Activated gamma-delta T cell treated with anti-CD3 and anti-CD28 coated beads, Interleukin-2, amount 50 U/mL, for 16 hours (primary cell): Measurements from ENCODE around the gene STXBP2.

Experiments used
- DNase-seq: peaks from one replicate; pipeline ENCODE4 v3.0.0-alpha.2; 2020; ENCODE audit warnings: low read depth

The STXBP2 gene

DNA sequence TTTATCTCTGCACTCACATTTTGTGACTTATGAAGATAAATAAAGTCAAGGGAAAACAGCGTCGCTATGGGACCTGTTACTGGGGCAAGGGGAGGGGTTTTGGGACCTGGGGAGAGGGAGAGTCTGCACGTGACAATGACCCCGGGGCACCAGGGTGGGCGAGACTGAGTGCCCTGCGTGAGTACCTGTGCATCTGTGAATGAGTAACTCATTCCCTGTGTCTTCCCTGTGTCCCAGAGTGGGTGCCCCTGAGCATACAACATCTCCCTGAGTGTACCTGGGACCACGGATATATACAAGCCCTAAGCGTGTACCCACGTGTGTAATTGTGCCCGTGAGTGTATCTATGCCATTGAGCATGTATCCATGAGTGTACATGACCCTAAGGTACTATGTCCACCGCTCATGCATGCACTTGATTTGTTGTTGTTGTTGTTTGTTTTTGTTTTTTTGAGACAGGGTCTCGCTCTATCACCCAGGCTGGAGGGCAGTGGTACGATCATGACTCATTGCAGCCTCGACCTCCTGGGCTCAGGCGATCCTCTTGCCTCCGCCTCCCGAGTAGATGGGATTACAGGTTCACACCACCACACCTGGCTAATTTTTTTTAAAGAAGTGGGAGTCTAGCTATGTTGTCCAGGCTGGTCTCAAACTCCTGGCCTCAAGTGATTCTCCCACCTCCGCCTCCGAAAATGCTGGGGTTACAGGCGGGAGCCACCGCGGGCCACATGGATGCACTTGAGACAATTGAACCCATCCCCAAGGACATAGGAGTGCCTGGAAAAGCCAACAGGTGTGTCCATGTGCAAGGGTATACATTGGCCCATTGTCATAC, 43.1 kb downstream of the STXBP2 start:
- no peak for DNase-seq

DNA sequence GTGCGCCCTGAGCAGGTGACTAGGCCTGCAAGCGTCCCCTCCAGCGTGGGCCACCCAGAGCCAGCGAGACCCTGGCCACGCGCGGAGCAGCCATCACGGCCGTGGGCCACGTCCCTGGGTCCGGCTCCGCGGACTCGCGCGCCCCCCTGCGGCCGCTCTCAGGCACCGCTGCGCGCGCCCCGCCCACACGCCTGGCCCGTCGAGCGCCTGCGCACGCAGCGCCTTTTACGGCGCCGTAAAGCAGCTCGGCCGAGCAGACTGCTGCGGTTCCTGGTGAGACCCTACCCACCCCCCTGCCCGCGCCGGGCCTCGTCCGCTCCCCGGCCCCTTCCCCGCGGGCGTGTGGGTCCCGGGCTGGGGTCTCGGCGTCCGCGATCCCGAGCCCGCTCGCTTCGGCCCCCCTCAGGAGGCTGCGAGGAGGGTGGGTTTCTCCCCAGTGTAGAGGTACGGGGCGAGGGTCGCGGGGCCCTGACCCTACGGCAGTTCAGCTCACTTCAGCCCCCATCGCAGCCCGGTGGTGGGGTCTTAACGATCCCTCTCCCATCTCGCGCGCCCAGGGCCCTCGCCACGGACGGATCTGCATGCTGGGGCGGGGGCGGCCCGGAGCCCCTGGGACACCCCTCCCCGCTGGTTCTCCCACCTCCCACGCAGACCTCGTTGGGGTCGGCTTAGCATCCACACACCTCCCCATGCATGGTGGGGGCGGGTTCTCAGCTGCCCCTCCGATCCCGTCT, 43.9 kb downstream of the STXBP2 start, which contains the start of gene TRAPPC5:
Gene TRAPPC5, plus strand, starts transcription at position 228 of the 734 bp plus-strand sequence. CDS start 1,421 bp downstream, outside the sequence.
- peak; percentile 75 for DNase-seq

DNA sequence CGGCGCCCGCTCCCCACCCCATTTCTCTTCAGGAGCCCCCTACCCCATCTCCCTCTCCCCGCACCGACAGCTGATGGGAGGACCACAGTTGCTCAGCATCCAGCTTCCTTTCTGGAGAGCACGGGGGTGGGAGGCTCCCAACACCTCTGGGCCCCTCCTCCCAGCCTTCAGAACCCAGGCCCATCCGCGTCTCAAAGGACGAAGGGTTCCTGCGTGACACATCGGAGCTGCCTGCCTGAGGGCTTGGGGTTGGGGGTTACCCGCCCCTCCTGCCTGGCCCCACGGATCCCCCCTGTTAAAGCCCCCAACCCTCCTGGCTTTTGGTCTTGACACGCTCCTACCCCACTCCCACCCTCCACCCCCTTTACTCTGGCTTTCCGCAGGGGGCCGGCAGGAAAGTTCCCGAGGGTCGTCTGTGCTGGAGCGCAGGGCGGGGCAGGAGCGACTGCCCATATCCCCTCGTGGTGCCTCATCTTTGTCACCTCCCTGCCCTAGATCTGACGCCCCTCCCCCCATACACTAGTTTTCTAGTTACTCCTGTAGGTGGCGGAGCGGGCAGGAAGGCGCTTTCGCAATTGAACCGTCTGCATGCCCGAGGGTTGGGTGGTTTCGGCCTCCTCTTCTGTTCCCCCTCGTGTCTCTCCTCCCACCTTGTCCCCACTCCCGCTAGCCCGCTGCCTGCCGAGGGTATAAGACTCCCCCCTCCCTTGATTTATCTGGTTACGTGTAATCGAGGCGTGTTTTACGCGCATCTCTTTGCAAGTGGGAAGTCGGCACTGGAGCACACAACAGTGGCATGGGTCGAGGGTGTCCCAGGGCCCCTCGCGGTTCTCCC, 44.6 kb downstream of the STXBP2 start:
- DNase-seq = peak; percentile 82

DNA sequence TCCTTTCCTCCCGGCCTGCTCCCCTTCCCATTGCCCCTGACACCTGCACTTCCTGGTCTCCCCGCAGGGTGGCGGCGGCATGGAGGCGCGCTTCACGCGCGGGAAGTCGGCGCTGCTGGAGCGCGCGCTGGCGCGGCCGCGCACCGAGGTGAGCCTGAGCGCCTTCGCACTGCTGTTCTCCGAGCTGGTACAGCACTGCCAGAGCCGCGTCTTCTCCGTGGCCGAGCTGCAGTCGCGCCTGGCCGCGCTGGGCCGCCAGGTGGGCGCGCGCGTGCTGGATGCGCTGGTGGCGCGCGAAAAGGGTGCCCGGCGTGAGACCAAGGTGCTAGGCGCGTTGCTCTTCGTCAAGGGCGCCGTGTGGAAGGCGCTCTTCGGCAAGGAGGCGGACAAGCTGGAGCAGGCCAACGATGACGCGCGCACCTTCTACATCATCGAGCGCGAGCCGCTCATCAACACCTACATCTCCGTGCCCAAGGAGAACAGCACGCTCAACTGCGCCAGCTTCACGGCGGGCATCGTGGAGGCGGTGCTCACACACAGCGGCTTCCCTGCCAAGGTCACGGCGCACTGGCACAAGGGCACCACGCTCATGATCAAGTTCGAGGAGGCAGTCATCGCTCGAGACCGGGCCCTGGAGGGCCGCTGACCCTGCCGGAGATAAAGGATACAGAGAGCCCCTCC, 45.4 kb downstream of the STXBP2 start:
- no peak for DNase-seq

DNA sequence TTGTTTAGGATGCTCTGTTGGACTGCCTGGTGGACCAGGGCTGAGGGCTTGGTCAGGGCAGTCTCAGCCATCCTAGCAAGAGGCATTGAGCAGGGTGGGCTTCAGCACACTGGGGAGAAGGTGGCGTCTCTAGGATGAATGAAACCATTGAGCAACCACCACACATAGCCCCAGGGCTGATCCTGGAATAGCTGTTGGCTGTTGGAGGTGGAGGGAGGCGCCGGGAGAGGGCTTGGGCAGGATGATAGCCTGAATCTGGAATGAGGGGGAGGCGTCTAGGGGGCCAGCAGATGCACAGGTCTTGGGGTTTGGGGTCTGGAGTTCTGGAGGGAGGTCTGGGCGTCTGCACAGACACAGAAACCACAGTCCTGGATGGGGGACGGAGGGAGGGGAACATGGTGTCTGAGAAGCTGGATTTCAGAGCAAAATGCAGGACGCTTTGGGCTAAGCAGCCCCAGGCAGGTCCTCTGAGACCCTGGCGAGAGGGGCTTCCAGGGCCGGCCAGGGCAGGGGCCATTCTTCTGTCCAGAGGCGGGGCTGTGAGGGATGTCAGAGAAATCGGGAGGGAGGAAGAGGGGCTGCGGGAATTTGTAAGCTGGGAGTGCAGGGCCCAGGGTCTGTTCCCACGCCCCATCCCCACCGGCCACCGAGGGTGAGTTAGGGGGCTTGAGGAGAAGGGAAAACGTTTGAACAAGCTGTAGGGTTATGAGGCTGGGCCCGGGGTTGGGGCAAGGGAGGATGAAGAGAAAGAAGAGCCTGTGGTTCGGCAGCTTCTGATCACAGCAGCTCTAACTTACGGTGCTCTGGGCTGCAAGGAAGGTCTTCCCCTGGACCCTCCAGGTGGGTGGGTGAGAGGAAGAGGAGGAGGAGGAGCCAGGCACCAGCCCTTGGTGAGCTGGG, 48.9 kb downstream of the STXBP2 start:
- DNase-seq = no peak

DNA sequence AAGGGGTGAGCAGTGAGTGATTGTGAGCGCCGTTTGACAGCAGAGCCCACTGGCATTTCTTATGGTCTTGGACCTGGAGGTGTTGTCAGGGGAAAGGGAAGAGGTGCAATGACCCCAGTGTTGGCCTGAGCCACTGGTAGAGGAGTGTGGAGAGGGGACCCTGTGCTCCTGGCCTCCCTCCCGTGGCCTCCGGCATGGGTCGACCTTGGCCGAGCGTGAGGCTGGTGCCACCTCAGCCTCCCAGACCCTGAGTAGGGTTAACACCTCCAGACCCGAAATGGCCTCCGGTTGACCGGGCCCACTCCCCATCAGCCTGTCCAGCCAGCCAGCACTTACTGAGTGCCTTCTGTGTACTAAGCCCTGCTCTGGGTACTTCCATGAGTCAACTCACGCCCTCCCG, 50.3 kb downstream of the STXBP2 start:
- DNase-seq = no peak

DNA sequence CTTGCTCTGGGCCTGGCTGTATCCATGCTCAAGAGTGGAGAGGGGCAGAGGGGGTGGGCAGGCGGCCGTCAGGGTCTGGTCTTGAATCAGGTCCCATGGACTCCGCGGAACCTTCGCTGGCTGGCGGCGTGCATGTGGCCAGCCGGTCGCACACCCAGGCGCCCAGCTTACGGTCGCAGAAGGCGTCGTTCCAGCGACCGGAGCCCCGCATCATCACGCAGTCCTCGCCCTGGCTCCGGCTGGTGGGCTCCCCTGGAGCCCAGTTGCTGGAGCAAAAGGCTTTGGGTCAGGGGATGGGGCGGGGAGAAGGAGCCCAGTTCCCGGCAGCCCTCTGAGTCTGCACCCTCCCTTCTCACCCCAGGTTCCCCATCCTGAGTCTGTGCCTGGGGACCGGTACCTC, 52.3 kb downstream of the STXBP2 start:
- DNase-seq = no peak

DNA sequence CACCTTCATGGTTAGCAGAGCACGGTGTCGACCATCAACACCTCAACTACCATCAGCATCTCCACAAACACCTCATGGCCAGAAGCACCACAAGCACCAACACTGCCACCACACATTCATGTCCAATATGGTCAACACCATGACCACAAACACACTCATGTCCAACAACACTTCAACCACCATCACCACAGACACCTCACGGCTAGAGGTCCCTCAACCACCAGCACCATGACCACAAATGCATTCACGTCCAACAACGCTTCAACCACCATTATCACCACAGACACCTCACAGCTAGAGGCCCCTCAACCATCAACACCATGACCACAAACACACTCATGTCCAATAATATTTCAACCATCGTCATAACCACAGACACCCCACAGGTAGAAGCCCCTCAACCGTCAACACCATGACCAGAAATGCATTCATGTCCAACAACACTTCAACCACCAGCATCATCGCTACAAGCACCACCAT, 53.9 kb downstream of the STXBP2 start:
- DNase-seq = no peak

DNA sequence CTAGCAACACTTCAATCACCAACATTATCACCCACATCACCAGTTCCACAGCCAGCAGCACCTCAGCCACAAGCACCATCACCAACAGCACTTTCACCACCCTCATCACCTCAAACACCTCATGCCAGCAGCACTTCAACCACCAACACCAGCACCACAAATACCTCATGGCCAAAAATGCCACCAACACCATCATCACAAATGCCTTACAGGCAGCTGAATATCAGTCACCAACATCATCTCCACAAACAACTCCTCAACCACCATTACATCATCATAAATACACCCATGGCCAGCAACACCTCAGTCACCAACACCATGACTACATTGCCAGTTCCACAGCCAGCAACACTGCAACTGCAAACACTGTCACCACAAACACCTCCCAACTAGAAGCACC, 54.6 kb downstream of the STXBP2 start:
- peak; percentile 24 for DNase-seq

DNA sequence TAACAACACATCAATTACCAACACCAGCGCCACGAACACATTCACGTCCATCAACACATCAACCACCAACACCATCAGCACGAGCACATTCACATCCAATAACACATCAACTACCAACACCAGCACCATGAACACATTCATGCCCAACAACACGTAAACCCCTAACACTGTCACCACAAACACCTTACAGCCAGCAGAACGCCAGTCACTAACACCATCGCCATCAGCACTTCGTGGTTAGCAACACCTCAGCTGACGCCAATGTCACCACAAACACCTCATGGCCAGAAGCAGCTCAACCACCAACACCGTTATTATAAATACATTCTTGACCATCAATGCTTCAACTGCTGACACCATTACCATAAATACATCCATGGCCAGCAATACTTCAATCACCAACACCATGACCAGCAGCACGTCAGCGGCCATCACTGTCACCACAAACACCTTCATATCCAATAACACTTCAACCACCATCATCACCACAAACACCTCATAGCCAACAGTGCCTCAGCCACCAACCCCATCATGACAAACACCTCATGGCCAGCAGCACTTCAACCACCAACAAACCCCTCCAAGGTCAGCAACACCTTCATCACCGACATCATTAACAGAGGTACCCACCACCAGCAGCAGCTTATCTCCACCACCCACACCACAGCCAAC, 55.6 kb downstream of the STXBP2 start:
- no peak for DNase-seq

DNA sequence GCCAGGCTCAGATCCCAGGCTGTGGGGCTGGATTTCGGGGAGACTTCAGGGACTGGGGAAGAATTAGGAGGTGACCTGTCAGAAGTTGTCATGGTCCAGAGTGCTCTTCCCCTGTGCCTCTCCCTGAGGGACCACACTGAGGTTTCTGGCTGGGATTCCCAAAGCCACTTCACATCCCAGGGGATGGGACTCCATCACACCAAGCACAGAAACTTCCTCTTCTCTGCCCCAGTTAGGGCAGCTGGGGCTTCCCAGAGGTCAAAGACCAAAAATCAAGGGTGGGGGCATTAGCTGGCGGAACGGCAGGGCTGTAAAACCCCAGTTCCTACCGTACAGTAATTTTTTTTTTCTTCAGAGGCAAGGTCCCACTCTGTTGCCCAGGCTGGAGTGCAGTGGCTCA, 57.6 kb downstream of the STXBP2 start:
- no peak for DNase-seq
